Large intestine (tissue), 3 donors: Measurements from ENCODE around the gene LURAP1L. TPM values are rescaled to one million over a fixed set of nuclear protein-coding genes. Genes with fewer than 3 reads are reported as not detected.
A peak's percentile ranks its signal among the peaks of the same experiment; 100 is the strongest.

Source experiments
- DNase-seq, 2 donors: peaks; one replicate each; pipeline versions ENCODE4 v3.0.0 to v3.0.0-alpha.2; 2013
- H3K27ac ChIP-seq: one replicate; pipeline ENCODE4 v1.5.1; 2013; ENCODE audit warnings: low read length
- H3K27me3 ChIP-seq: 2 replicates; pipeline ENCODE4 v1.6.1; 2013; ENCODE audit warnings: low read length; ENCODE audit not compliant: control insufficient read depth, insufficient read depth
- H3K36me3 ChIP-seq: 2 replicates; pipeline ENCODE4 v1.6.1; 2013; ENCODE audit warnings: low read length; ENCODE audit not compliant: control insufficient read depth, insufficient read depth
- H3K4me1 ChIP-seq: one replicate; pipeline ENCODE4 v1.6.1; 2013; ENCODE audit warnings: low read length; ENCODE audit not compliant: control insufficient read depth, insufficient read depth
- H3K4me3 ChIP-seq: one replicate; pipeline ENCODE4 v1.5.1; 2013; ENCODE audit warnings: low read length
- H3K9me3 ChIP-seq: one replicate; pipeline ENCODE4 v1.6.1; 2013; ENCODE audit warnings: mild to moderate bottlenecking, low read depth, low read length, moderate library complexity; ENCODE audit not compliant: control insufficient read depth
- WGBS: methylation state at CpG from one replicate; pipeline ENCODE4 v1.1.5; 2013; ENCODE audit warnings: low lambda C conversion rate; ENCODE audit not compliant: insufficient coverage; 5-methylcytosine and 5-hydroxymethylcytosine counted together
- polyA plus RNA-seq: library from polyadenylated mRNA; unstranded; fragments of 120-200 nt; gene quantifications from one replicate; pipeline ENCODE4 v1.2.1, GENCODE V29; 2013

LURAP1L gene
- polyA plus RNA-seq, 1 donor, result 14.3 TPM

- H3K4me1 ChIP-seq, result no peaks in the 10 kb centered on the region
- no peaks in the 10 kb centered on the region for H3K27me3 ChIP-seq
- peak overlapping the region; percentile 87 for H3K4me3 ChIP-seq
- no peaks in the 10 kb centered on the region for H3K9me3 ChIP-seq
- WGBS, result no CpG with 5 or more reads among the region's 50 CpGs
- H3K36me3 ChIP-seq, result no peaks in the 10 kb centered on the region
- peak overlapping the region; percentile 97 for H3K27ac ChIP-seq
- peak; percentile 90 to 95 for DNase-seq
Measured at GRCh38 chr9:12775679-12776512, 1.1 kb downstream of the LURAP1L start.

- H3K27ac ChIP-seq, result peak overlapping the region; percentile 97
- peak overlapping the region; percentile 87 for H3K4me3 ChIP-seq
- no peak for DNase-seq
- H3K4me1 ChIP-seq, result no peaks in the 10 kb centered on the region
- H3K36me3 ChIP-seq, result no peaks in the 10 kb centered on the region
- H3K27me3 ChIP-seq, result no peaks in the 10 kb centered on the region
- WGBS, result 0% methylated on average over 1 of the region's 8 CpGs
- no peaks in the 10 kb centered on the region for H3K9me3 ChIP-seq
Measured at GRCh38 chr9:12776513-12777055, 1.8 kb downstream of the LURAP1L start.

- Histone ChIP-seq H3K27ac (peak overlapping the region; percentile 97), H3K27me3 (no peaks in the 10 kb centered on the region), H3K4me3 (peak overlapping the region; percentile 87), H3K9me3 (peaks cover 3% of the 10 kb centered on the region), H3K4me1 (no peaks in the 10 kb centered on the region), H3K36me3 (no peaks in the 10 kb centered on the region)
- WGBS, result 40% methylated on average over 3 of the region's 7 CpGs
- no peak for DNase-seq
Measured at GRCh38 chr9:12777121-12778022, 2.6 kb downstream of the LURAP1L start.

- H3K27ac ChIP-seq, result peak overlapping the region; percentile 97
- DNase-seq, result no peak
Measured at GRCh38 chr9:12778389-12778788, 3.6 kb downstream of the LURAP1L start.

GRCh38 chr9:12781226-12781733 is 6.5 kb downstream of the LURAP1L start:
- no peak for DNase-seq
- Histone ChIP-seq H3K9me3 (peaks cover 8% of the 10 kb centered on the region), H3K27me3 (no peaks in the 10 kb centered on the region), H3K4me1 (peaks cover 9% of the 10 kb centered on the region), H3K4me3 (no peak overlapping the region), H3K27ac (no peak overlapping the region), H3K36me3 (no peaks in the 10 kb centered on the region)
- 85% methylated on average over 4 of the region's 9 CpGs for WGBS

More at GRCh38 chr9:12778389-12778788, 3.6 kb downstream of the LURAP1L start:
- no peak overlapping the region for H3K4me3 ChIP-seq
- H3K4me1 ChIP-seq, result no peaks in the 10 kb centered on the region
- 100% methylated on average over 1 of the region's 3 CpGs for WGBS
- peaks cover 4% of the 10 kb centered on the region for H3K9me3 ChIP-seq
- H3K36me3 ChIP-seq, result no peaks in the 10 kb centered on the region
- H3K27me3 ChIP-seq, result no peaks in the 10 kb centered on the region

GRCh38 chr9:12783767-12784460 is 9.1 kb downstream of the LURAP1L start:
- 100% methylated on average over 1 of the region's 1 CpG for WGBS
- Histone ChIP-seq H3K9me3 (peaks cover 8% of the 10 kb centered on the region), H3K4me3 (no peak overlapping the region), H3K27ac (peak overlapping the region; percentile 58), H3K36me3 (no peaks in the 10 kb centered on the region), H3K4me1 (peaks cover 9% of the 10 kb centered on the region), H3K27me3 (no peaks in the 10 kb centered on the region)
- no peak for DNase-seq

GRCh38 chr9:12784461-12785259 is 9.8 kb downstream of the LURAP1L start:
- Histone ChIP-seq H3K27me3 (no peaks in the 10 kb centered on the region), H3K4me1 (peaks cover 9% of the 10 kb centered on the region), H3K36me3 (no peaks in the 10 kb centered on the region), H3K4me3 (no peak overlapping the region), H3K9me3 (peaks cover 8% of the 10 kb centered on the region), H3K27ac (peak overlapping the region; percentile 58)
- no CpG with 5 or more reads among the region's 6 CpGs for WGBS
- peak in 1 of 2 donors; percentile 42 for DNase-seq

- WGBS, result no CpG with 5 or more reads among the region's 2 CpGs
- Histone ChIP-seq H3K4me1 (peaks cover 9% of the 10 kb centered on the region), H3K4me3 (no peak overlapping the region)
Measured at GRCh38 chr9:12785260-12785770, 10.5 kb downstream of the LURAP1L start.

GRCh38 chr9:12785941-12786340 is 11.1 kb downstream of the LURAP1L start:
- no peak for DNase-seq
- H3K9me3 ChIP-seq, result peaks cover 8% of the 10 kb centered on the region
- peaks cover 9% of the 10 kb centered on the region for H3K4me1 ChIP-seq
- H3K27me3 ChIP-seq, result no peaks in the 10 kb centered on the region
- no peak overlapping the region for H3K4me3 ChIP-seq
- H3K27ac ChIP-seq, result no peak overlapping the region
- H3K36me3 ChIP-seq, result no peaks in the 10 kb centered on the region

More at GRCh38 chr9:12785260-12785770, 10.5 kb downstream of the LURAP1L start:
- Histone ChIP-seq H3K27me3 (no peaks in the 10 kb centered on the region), H3K36me3 (no peaks in the 10 kb centered on the region), H3K27ac (peak overlapping the region; percentile 58), H3K9me3 (peaks cover 8% of the 10 kb centered on the region)
- DNase-seq, result no peak
